ENCODE results near the gene PROCA1. TPM values are rescaled to one million over a fixed set of nuclear protein-coding genes. Genes with fewer than 3 reads are reported as not detected.

The PROCA1 gene
- total and polyA plus RNA-seq, 9 of the 15 experiments (the other 6 are each of a cell fraction or from before 2014, with no cell fraction given) = 0.78 to 16.2 (median 5.6) TPM

GRCh38 chr17:28720247-28720996, 8.7 kb upstream of the PROCA1 start (continued):
- no peak for TF ChIP-seq ZBTB33 (CRISPR knock-in tag; IDR thresholded peaks at IDR 0.05)
- no peak for TF ChIP-seq RBM15 (IDR thresholded peaks at IDR 0.05; ENCODE audit: insufficient read depth, low read length)
- TF ChIP-seq SAP30 (IDR thresholded peaks at IDR 0.05; ENCODE audit: borderline replicate concordance, insufficient read depth, low read depth, low read length, poor library complexity, severe bottlenecking) = no peak
- no peak for TF ChIP-seq FOXJ2 (tag; IDR thresholded peaks at IDR 0.05)
- no peak for TF ChIP-seq SMAD3 (CRISPR knock-in tag; conservative IDR thresholded peaks at IDR 0.05)
- TF ChIP-seq SOX6 (IDR thresholded peaks at IDR 0.05) = 0 out of 2 replicates have a peak, but pooled peaks have one; percentile 6
- no peak; the same call in 1 of the 2 replicates for TF ChIP-seq E2F4 (CRISPR knock-in tag; IDR thresholded peaks at IDR 0.05; ENCODE audit: low read depth)
- TF ChIP-seq SMAD2 (IDR thresholded peaks at IDR 0.05; ENCODE audit: low read depth, low read length) = no peak
- TF ChIP-seq CHD2 (IDR thresholded peaks at IDR 0.05; ENCODE audit: low read depth, low read length) = no peak
- TF ChIP-seq MITF (IDR thresholded peaks at IDR 0.05) = no peak
- no peak for TF ChIP-seq PHB2 (IDR thresholded peaks at IDR 0.05; ENCODE audit: low read depth)
- TF ChIP-seq ZNF696 (CRISPR knock-in tag; conservative IDR thresholded peaks at IDR 0.05) = no peak
- TF ChIP-seq KLF13 (tag; IDR thresholded peaks at IDR 0.05; ENCODE audit: borderline replicate concordance, low read depth) = no peak
- peak; percentile 96 for TF ChIP-seq BRD4 (IDR thresholded peaks at IDR 0.05)
- TF ChIP-seq ZNF764 (CRISPR knock-in tag; IDR thresholded peaks at IDR 0.05; ENCODE audit: low read depth) = no peak
- no peak for TF ChIP-seq THRA (IDR thresholded peaks at IDR 0.05)
- TF ChIP-seq POLR2H (tag; IDR thresholded peaks at IDR 0.05; ENCODE audit: low read depth) = no peak
